Measurements from ENCODE around the gene ARHGAP24. TPM values are rescaled to one million over a fixed set of nuclear protein-coding genes. Genes with fewer than 3 reads are reported as not detected.

Gene ARHGAP24
- total and polyA plus RNA-seq, 2 donors (not counting 3 experiments of a cell fraction or from before 2014, with no cell fraction given), result 52.1 to 79.4 TPM

DNA sequence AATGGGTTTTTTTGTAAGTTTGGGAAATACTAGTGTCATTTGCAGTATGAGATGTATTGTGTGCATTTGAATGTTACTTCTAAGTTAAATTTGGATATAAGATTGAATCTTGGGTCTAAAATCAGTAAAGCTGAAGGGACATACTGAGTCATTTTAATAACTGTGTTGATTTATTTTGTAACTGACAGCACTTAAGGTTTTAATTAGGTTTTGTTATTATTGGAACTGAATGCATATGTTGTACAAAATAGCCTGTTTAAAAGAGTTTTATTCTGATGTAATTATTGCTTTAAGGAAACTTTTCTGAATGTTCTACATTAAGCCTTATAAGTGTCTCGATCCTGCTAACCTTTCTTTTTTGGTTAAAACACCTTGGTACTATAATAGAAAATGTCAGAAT, 488.3 kb downstream of the ARHGAP24 start:
- peaks cover 97% of the 10 kb centered on the region for H3K79me2 ChIP-seq (ENCODE audit: control insufficient read depth, insufficient read depth, low read length)
- H3K9ac ChIP-seq (replicated peaks; ENCODE audit: extremely low read depth, insufficient read depth, low read length), result no peak overlapping the region
- intact Hi-C loops (cut with micrococcal nuclease) (no loop called here), dilution Hi-C loops (cut with MboI; ENCODE audit: extremely low pct_ligation_motif_present, low sequenced_read_pairs) (no loop called here)
- POLR2A ChIA-PET, result no interaction called here
- H3K27me3 ChIP-seq (ENCODE audit: control insufficient read depth in 2 of 2, insufficient read depth in 2 of 2, low read length in 2 of 2), result no peaks in the 10 kb centered on the region
- peaks cover 25% of the 10 kb centered on the region for H3K4me1 ChIP-seq (ENCODE audit: control insufficient read depth, extremely low read depth, insufficient read depth, low read length)
- DNase-seq (ENCODE audit: low read depth, low spot score) (no peak), FAIRE-seq (no peak)
- CTCF ChIA-PET, result interaction anchor here (2.1 to 2.2 kb wide), 2 partner anchors 166 kb away, joined by 11 to 16 read pairs; no protein-coding TSS in a partner anchor
- H3K4me2 ChIP-seq (ENCODE audit: insufficient read depth, low read length), result no peak overlapping the region
- no peak overlapping the region for H3K27ac ChIP-seq (ENCODE audit: insufficient read depth, low read depth, low read length)
- no peaks in the 10 kb centered on the region for H3K9me1 ChIP-seq (replicated peaks; ENCODE audit: control insufficient read depth, extremely low read depth, insufficient read depth, low read length)
- peaks cover 0 to 3% of the 10 kb centered on the region in 2 experiments for H3K36me3 ChIP-seq (ENCODE audit: control insufficient read depth in 2 of 2, extremely low read depth in 1 of 2, insufficient read depth in 2 of 2, low read length in 2 of 2)
- no TSS peak for BruUV-seq (replicated peaks)
- peaks cover 2% of the 10 kb centered on the region for H4K20me1 ChIP-seq (replicated peaks; ENCODE audit: control insufficient read depth, extremely low read depth, insufficient read depth, low read length)
- H2AFZ ChIP-seq (ENCODE audit: low read depth, low read length), result no peak overlapping the region
- no peaks in the 10 kb centered on the region for H3K9me3 ChIP-seq (replicated peaks; ENCODE audit: control insufficient read depth, insufficient read depth, low read length)
- H3K4me3 ChIP-seq (replicated peaks in 1 of 3; ENCODE audit: insufficient read depth in 1 of 3, low read depth in 1 of 3, low read length in 3 of 3), result no peak overlapping the region
- no peak for TF ChIP-seq MYC (IDR thresholded peaks at IDR 0.05; ENCODE audit: low read depth, low read length)
- TF ChIP-seq FOS (IDR thresholded peaks at IDR 0.05; ENCODE audit: borderline replicate concordance, insufficient read depth, low read length), result no peak
- no peak for TF ChIP-seq POLR2AphosphoS5 (IDR thresholded peaks at IDR 0.05; ENCODE audit: insufficient read depth, low read depth, low read length)
- no peak for TF ChIP-seq CTCF (IDR thresholded peaks at IDR 0.05; ENCODE audit: extremely low read depth in 1 of 2, insufficient read depth in 1 of 2, low read depth in 1 of 2, low read length in 2 of 2)
- TF ChIP-seq EZH2 (IDR thresholded peaks at IDR 0.05; ENCODE audit: borderline replicate concordance, low read depth, low read length, severe bottlenecking), result no peak
- no peak for TF ChIP-seq MAX (IDR thresholded peaks at IDR 0.05; ENCODE audit: insufficient read depth, insufficient read length)
- TF ChIP-seq POLR2A (IDR thresholded peaks at IDR 0.05; ENCODE audit: low read depth, low read length), result no peak
- no peak for TF ChIP-seq GATA2 (IDR thresholded peaks at IDR 0.05; ENCODE audit: insufficient read depth, insufficient read length, low read depth, low read length)
- no peak for TF ChIP-seq JUN (IDR thresholded peaks at IDR 0.05; ENCODE audit: borderline replicate concordance, insufficient read depth, insufficient read length, low read depth)

All from endothelial cell of umbilical vein (primary cell).